A549 treated with RU486 at 1 μM for 4 hours (cell line): ENCODE results near the gene COPS9. TPM values are rescaled to one million over a fixed set of nuclear protein-coding genes. Genes with fewer than 3 reads are reported as not detected.

ENCODE experiments used
- total RNA-seq: library from RNA; stranded (reverse); fragments of 200-300 nt; extraction: Qiagen RNA extraction; gene quantifications from 5 replicates; pipeline ENCODE4 v1.2.3, GENCODE V29; 2022; ENCODE audit warnings: low read depth

The COPS9 gene
- 241 to 319 TPM (median 295 TPM) in 5 replicates for total RNA-seq

GRCh38 chr2:240136013-240136670, at the start of gene COPS9:
COPS9 (minus strand) TSS chr2:240136305; CDS start chr2:240136284, 21 bp downstream.

GRCh38 chr2:240140511-240140910, 4.4 kb upstream of the COPS9 start, which contains the start of gene OTOS:
OTOS (minus strand) TSS chr2:240140658; CDS start chr2:240140326, 332 bp downstream.

Other genes starting within 250 kb of the COPS9 start
- gene NDUFA10, start 111.0 kb downstream of the COPS9 start, total RNA-seq, result 125 to 164 TPM (median 140 TPM) in 5 replicates
- not detected in 5 replicates for gene OR6B2, start 105.9 kb downstream of the COPS9 start, total RNA-seq
- not detected in 5 replicates for gene OR6B3, start 82.8 kb downstream of the COPS9 start, total RNA-seq
- not detected in 5 replicates for gene OTOS, start 4.4 kb upstream of the COPS9 start, total RNA-seq